ENCODE results near the gene GPR149. TPM values are rescaled to one million over a fixed set of nuclear protein-coding genes. Genes with fewer than 3 reads are reported as not detected.

Gene GPR149
- total RNA-seq, 1 donor from 2014 or later: not detected

GRCh38 chr3:154361099-154361498 is 68.9 kb downstream of the GPR149 start:
- DNase-seq (ENCODE audit: low read depth): no peak
- FAIRE-seq: no peak

GRCh38 chr3:154356009-154356408 is 74.0 kb downstream of the GPR149 start:
- H2AFZ ChIP-seq (ENCODE audit: low read depth, low read length): no peak overlapping the region
- H3K27ac ChIP-seq (ENCODE audit: low read depth, low read length): no peak overlapping the region
- H3K4me1 Mint-ChIP-seq (ENCODE audit: low read depth, unreplicated experiment): no peaks in the 10 kb centered on the region
- no peaks in the 10 kb centered on the region for H3K79me2 ChIP-seq (ENCODE audit: insufficient read depth, low read length)
- no peaks in the 10 kb centered on the region for H3K27me3 ChIP-seq (ENCODE audit: insufficient read depth, low read length)
- H3K4me3 Mint-ChIP-seq (ENCODE audit: unreplicated experiment): no peak overlapping the region
- peaks cover 2% of the 10 kb centered on the region for H3K36me3 Mint-ChIP-seq (ENCODE audit: low read depth, unreplicated experiment)
- H3K9me3 ChIP-seq (ENCODE audit: insufficient read depth, low read depth, low read length): no peaks in the 10 kb centered on the region
- no peak overlapping the region for H3K4me2 ChIP-seq (ENCODE audit: low read length)
- no peak overlapping the region for H3K9ac ChIP-seq (ENCODE audit: low read length)
- H3K27ac Mint-ChIP-seq (ENCODE audit: unreplicated experiment): no peak overlapping the region
- no peaks in the 10 kb centered on the region for H3K27me3 Mint-ChIP-seq (ENCODE audit: low read depth, unreplicated experiment)
- no peaks in the 10 kb centered on the region for H4K20me1 ChIP-seq (ENCODE audit: insufficient read depth, low read length)
- H3K9me3 Mint-ChIP-seq (ENCODE audit: unreplicated experiment): peaks cover 1% of the 10 kb centered on the region
- no peaks in the 10 kb centered on the region for H3K36me3 ChIP-seq (ENCODE audit: insufficient read depth, low read length)
- H3K4me3 ChIP-seq (ENCODE audit: insufficient read depth, low read depth, low read length): no peak overlapping the region
- no peak for TF ChIP-seq EZH2 (IDR thresholded peaks at IDR 0.05; ENCODE audit: insufficient read depth, low read length)
- FAIRE-seq: no peak
- no peaks in the 10 kb centered on the region for H3K4me1 ChIP-seq (ENCODE audit: insufficient read depth, low read length)
- DNase-seq (ENCODE audit: low read depth): no peak

More at GRCh38 chr3:154361099-154361498, 68.9 kb downstream of the GPR149 start:
- Histone ChIP-seq H3K4me1 (ENCODE audit: insufficient read depth, low read length) (no peaks in the 10 kb centered on the region), H3K36me3 (ENCODE audit: insufficient read depth, low read length) (no peaks in the 10 kb centered on the region), H3K79me2 (ENCODE audit: insufficient read depth, low read length) (no peaks in the 10 kb centered on the region), H3K27me3 (ENCODE audit: insufficient read depth, low read length) (no peaks in the 10 kb centered on the region), H3K27ac (ENCODE audit: low read depth, low read length) (no peak overlapping the region), H3K9ac (ENCODE audit: low read length) (no peak overlapping the region), H3K4me3 (ENCODE audit: insufficient read depth, low read depth, low read length) (no peak overlapping the region), H2AFZ (ENCODE audit: low read depth, low read length) (no peak overlapping the region), H3K4me2 (ENCODE audit: low read length) (no peak overlapping the region), H4K20me1 (ENCODE audit: insufficient read depth, low read length) (no peaks in the 10 kb centered on the region), H3K9me3 (ENCODE audit: insufficient read depth, low read depth, low read length) (peaks cover 3% of the 10 kb centered on the region)
- H3K27ac Mint-ChIP-seq (ENCODE audit: unreplicated experiment): no peak overlapping the region
- no peak overlapping the region for H3K4me3 Mint-ChIP-seq (ENCODE audit: unreplicated experiment)
- no peaks in the 10 kb centered on the region for H3K36me3 Mint-ChIP-seq (ENCODE audit: low read depth, unreplicated experiment)
- no peaks in the 10 kb centered on the region for H3K27me3 Mint-ChIP-seq (ENCODE audit: low read depth, unreplicated experiment)
- H3K4me1 Mint-ChIP-seq (ENCODE audit: low read depth, unreplicated experiment): no peaks in the 10 kb centered on the region
- TF ChIP-seq CTCF (IDR thresholded peaks at IDR 0.05; ENCODE audit: insufficient read depth, low read depth, low read length): no peak
- no peak for TF ChIP-seq EZH2 (IDR thresholded peaks at IDR 0.05; ENCODE audit: insufficient read depth, low read length)
- H3K9me3 Mint-ChIP-seq (ENCODE audit: unreplicated experiment): peaks cover 6% of the 10 kb centered on the region

GRCh38 chr3:154349223-154349622 is 80.8 kb downstream of the GPR149 start:
- no peak overlapping the region for H3K4me3 ChIP-seq (ENCODE audit: insufficient read depth, low read depth, low read length)
- H2AFZ ChIP-seq (ENCODE audit: low read depth, low read length): no peak overlapping the region
- H3K9ac ChIP-seq (ENCODE audit: low read length): no peak overlapping the region
- no peak overlapping the region for H3K27ac ChIP-seq (ENCODE audit: low read depth, low read length)
- H3K27me3 Mint-ChIP-seq (ENCODE audit: low read depth, unreplicated experiment): no peaks in the 10 kb centered on the region
- peaks cover 2% of the 10 kb centered on the region for H3K36me3 Mint-ChIP-seq (ENCODE audit: low read depth, unreplicated experiment)
- FAIRE-seq (no peak), DNase-seq (ENCODE audit: low read depth) (no peak)
- no peak overlapping the region for H3K27ac Mint-ChIP-seq (ENCODE audit: unreplicated experiment)
- TF ChIP-seq EZH2 (IDR thresholded peaks at IDR 0.05; ENCODE audit: insufficient read depth, low read length): no peak
- no peak for TF ChIP-seq CTCF (IDR thresholded peaks at IDR 0.05; ENCODE audit: insufficient read depth, low read depth, low read length)
- H3K4me1 ChIP-seq (ENCODE audit: insufficient read depth, low read length): no peaks in the 10 kb centered on the region
- H3K9me3 ChIP-seq (ENCODE audit: insufficient read depth, low read depth, low read length): no peaks in the 10 kb centered on the region
- no peak overlapping the region for H3K4me3 Mint-ChIP-seq (ENCODE audit: unreplicated experiment)
- H4K20me1 ChIP-seq (ENCODE audit: insufficient read depth, low read length): no peaks in the 10 kb centered on the region
- no peaks in the 10 kb centered on the region for H3K36me3 ChIP-seq (ENCODE audit: insufficient read depth, low read length)
- H3K4me2 ChIP-seq (ENCODE audit: low read length): no peak overlapping the region
- no peaks in the 10 kb centered on the region for H3K27me3 ChIP-seq (ENCODE audit: insufficient read depth, low read length)
- no peaks in the 10 kb centered on the region for H3K4me1 Mint-ChIP-seq (ENCODE audit: low read depth, unreplicated experiment)
- H3K9me3 Mint-ChIP-seq (ENCODE audit: unreplicated experiment): no peaks in the 10 kb centered on the region
- H3K79me2 ChIP-seq (ENCODE audit: insufficient read depth, low read length): no peaks in the 10 kb centered on the region
